Activated CD8-positive, alpha-beta T cell treated with anti-CD3 and anti-CD28 coated beads for 36 hours (primary cell): ENCODE data around the gene KRTDAP. TPM values are rescaled to one million over a fixed set of nuclear protein-coding genes. Genes with fewer than 3 reads are reported as not detected.

Experiments used
- ATAC-seq: fragments of 200-7000 bp; cut with Tn5 transposase; one replicate; pipeline ENCODE4 v1.10.0; 2021; ENCODE audit warnings: mild to moderate bottlenecking, moderate library complexity
- CTCF ChIA-PET: fragments of 350-600 bp; sonication (Branson Sonifier 250); formaldehyde crosslinking; loops from one replicate; lab custom pipeline; 2021; ENCODE audit warnings: antibody characterized with exemption; lab: Charles Lee
- POLR2A ChIA-PET: fragments of 350-600 bp; sonication (Branson Sonifier 250); formaldehyde crosslinking; loops from one replicate; lab custom pipeline; 2021; ENCODE audit warnings: antibody characterized with exemption; lab: Charles Lee
- DNase-seq: peaks from one replicate; pipeline ENCODE4 v3.0.0-alpha.2; 2020
- H3K27ac Mint-ChIP-seq: one replicate; pipeline ENCODE4 v1.8.0; 2021; ENCODE audit warnings: mild to moderate bottlenecking, mixed read lengths
- H3K27me3 Mint-ChIP-seq: one replicate; pipeline ENCODE4 v1.8.0; 2021; ENCODE audit warnings: mixed read lengths
- H3K36me3 Mint-ChIP-seq: one replicate; pipeline ENCODE4 v1.8.0; 2021; ENCODE audit warnings: low read depth, mixed read lengths
- H3K4me1 Mint-ChIP-seq: one replicate; pipeline ENCODE4 v1.8.0; 2021; ENCODE audit warnings: low read depth, mixed read lengths
- H3K4me3 Mint-ChIP-seq: one replicate; pipeline ENCODE4 v1.8.0; 2021; ENCODE audit warnings: mild to moderate bottlenecking, moderate library complexity, mixed read lengths
- H3K9me3 Mint-ChIP-seq: one replicate; pipeline ENCODE4 v1.8.0; 2021; ENCODE audit warnings: mixed read lengths
- CTCF ChIP-seq: fragments of 200-600 bp; IDR thresholded peaks from one replicate; pipeline ENCODE4 v1.8.0; 2022; ENCODE audit warnings: antibody characterized with exemption, mild to moderate bottlenecking
- intact Hi-C: fragments of 100-400 bp; cut with micrococcal nuclease; formaldehyde crosslinking; loops from one replicate; pipeline ENCODE4 v1.10.0; 2022
- total RNA-seq, 2 experiments: library from RNA; stranded (reverse); gene quantifications; one replicate each; pipeline ENCODE4 v1.2.3, GENCODE V29; 2021

Gene KRTDAP
- total RNA-seq, 2 experiments from 2014 or later = not detected

GRCh38 chr19:35498984-35499527 lies 8.8 kb upstream of the KRTDAP start:
- Mint-ChIP-seq H3K9me3 (no peaks in the 10 kb centered on the region), H3K27me3 (peaks cover 2% of the 10 kb centered on the region), H3K4me1 (peaks cover 8% of the 10 kb centered on the region), H3K36me3 (no peaks in the 10 kb centered on the region), H3K4me3 (no peak overlapping the region), H3K27ac (no peak overlapping the region)
- ATAC-seq = no peak
- intact Hi-C loops = no loop called here
- POLR2A ChIA-PET = no interaction called here
- no peak for DNase-seq
- CTCF ChIA-PET = no interaction called here
- TF ChIP-seq CTCF = no peak

- Mint-ChIP-seq H3K4me3 (no peak overlapping the region), H3K27ac (no peak overlapping the region), H3K36me3 (no peaks in the 10 kb centered on the region), H3K27me3 (peaks cover 3% of the 10 kb centered on the region), H3K4me1 (peaks cover 8% of the 10 kb centered on the region), H3K9me3 (no peaks in the 10 kb centered on the region)
- TF ChIP-seq CTCF = no peak
- no peak for ATAC-seq
- intact Hi-C loops = no loop called here
- no peak for DNase-seq
- ChIA-PET POLR2A (no interaction called here), CTCF (interaction anchor here (1.5 to 5.2 kb wide), 3 partner anchors 8 to 11 kb away, joined by 4 to 45 read pairs (median 5); no protein-coding TSS in a partner anchor)
Measured at GRCh38 chr19:35498220-35498619, 8.0 kb upstream of the KRTDAP start.

- ATAC-seq (no peak), DNase-seq (no peak)
- H3K27me3 Mint-ChIP-seq = peaks cover 2% of the 10 kb centered on the region
- intact Hi-C loops = no loop called here
- no peak overlapping the region for H3K27ac Mint-ChIP-seq
- CTCF ChIA-PET = interaction anchor here (1.2 to 5.2 kb wide), 5 partner anchors 8 to 150 kb away, joined by 3 to 45 read pairs (median 5); partner anchors contain the start of gene FFAR1
- no peak overlapping the region for H3K4me3 Mint-ChIP-seq
- POLR2A ChIA-PET = no interaction called here
- H3K9me3 Mint-ChIP-seq = no peaks in the 10 kb centered on the region
- H3K36me3 Mint-ChIP-seq = no peaks in the 10 kb centered on the region
- peaks cover 8% of the 10 kb centered on the region for H3K4me1 Mint-ChIP-seq
- TF ChIP-seq CTCF = no peak
Measured at GRCh38 chr19:35497406-35497805, 7.1 kb upstream of the KRTDAP start.

GRCh38 chr19:35495107-35496064 lies 5.1 kb upstream of the KRTDAP start:
- peak; percentile 84 for DNase-seq
- peak; percentile 98 for TF ChIP-seq CTCF
- H3K36me3 Mint-ChIP-seq = no peaks in the 10 kb centered on the region
- no peak overlapping the region for H3K4me3 Mint-ChIP-seq
- H3K27ac Mint-ChIP-seq = no peak overlapping the region
- H3K4me1 Mint-ChIP-seq = peaks cover 8% of the 10 kb centered on the region
- intact Hi-C loops = loop anchor here (2.0 kb wide), 1 partner anchor 143 kb away; no protein-coding TSS in a partner anchor
- ChIA-PET POLR2A (interaction anchor here (1.0 kb wide), 1 partner anchor 143 kb away, joined by 3 read pairs; no protein-coding TSS in a partner anchor), CTCF (interaction anchor here (0.6 to 5.2 kb wide), 52 partner anchors 10 to 443 kb away, joined by 3 to 45 read pairs (median 4); partner anchors contain the start of genes FFAR1 and FFAR3)
- H3K27me3 Mint-ChIP-seq = peaks cover 5% of the 10 kb centered on the region
- ATAC-seq = peak; percentile 100
- H3K9me3 Mint-ChIP-seq = no peaks in the 10 kb centered on the region
